GM12878 (cell line): ENCODE measurements around the gene TDP2. TPM values are rescaled to one million over a fixed set of nuclear protein-coding genes. Genes with fewer than 3 reads are reported as not detected.

Experiments used
- ATAC-seq: fragments of 200-7000 bp; cut with Tn5 transposase; 3 replicates; pipeline ENCODE4 v1.9.1; 2020; ENCODE audit warnings: mild to moderate bottlenecking, moderate library complexity
- BruUV-seq: library from RNA; stranded (reverse); fragments of 400-500 nt; replicated peaks from 2 replicates; lab custom pipeline; 2021; lab: Mats Ljungman, UMichigan
- CTCF ChIA-PET: fragments of 300-600 bp; sonication (Branson Sonifier 250); formaldehyde crosslinking; extraction: SDS; loops from one replicate; lab custom pipeline; 2021; ENCODE audit warnings: inconsistent platforms; lab: Yijun Ruan, JAX
- POLR2A ChIA-PET: fragments of 350-600 bp; formaldehyde crosslinking; extraction: SDS; loops from one replicate; lab custom pipeline; 2021; ENCODE audit warnings: inconsistent platforms; lab: Charles Lee
- RAD21 ChIA-PET: fragments of 300-600 bp; sonication (Branson Sonifier 250); formaldehyde crosslinking; loops from one replicate; lab custom pipeline; 2023; ENCODE audit warnings: antibody characterized with exemption; ENCODE audit not compliant: unreplicated experiment; lab: Charles Lee
- SMC1A ChIA-PET: fragments of 300-600 bp; sonication (Branson Sonifier 250); formaldehyde crosslinking; loops from one replicate; lab custom pipeline; 2023; ENCODE audit not compliant: unreplicated experiment, uncharacterized antibody; lab: Charles Lee
- DNase-seq: peaks from one replicate; pipeline ENCODE4 v3.0.0-alpha.2; 2011; ENCODE audit warnings: low read depth, low spot score
- FAIRE-seq: peaks from 3 replicates; lab custom pipeline; 2011; peaks lifted over from hg19 to GRCh38; lab: Jason Lieb, UNC
- H2AFZ ChIP-seq: 2 replicates; pipeline ENCODE4 v1.6.0; 2011; ENCODE audit warnings: low read depth, low read length, control low read depth; ENCODE audit not compliant: control insufficient read depth
- H3K27ac ChIP-seq: 2 replicates; pipeline ENCODE4 v1.5.1; 2011; ENCODE audit warnings: control low read depth; ENCODE audit not compliant: control insufficient read depth, insufficient read depth
- H3K27me3 ChIP-seq, 2 experiments: replicated peaks in 1 of 2; 2 replicates each; pipeline versions ENCODE4 v1.6.0 to v1.6.1; 2011; ENCODE audit warnings: low read length in 1 of 2; ENCODE audit not compliant: control insufficient read depth in 2 of 2, insufficient read depth in 2 of 2
- H3K36me3 ChIP-seq, 2 experiments: 2 replicates each; pipeline ENCODE4 v1.5.1; 2011; ENCODE audit warnings: low read length in 1 of 2; ENCODE audit not compliant: control insufficient read depth in 2 of 2, insufficient read depth in 2 of 2
- H3K4me1 ChIP-seq: 2 replicates; pipeline ENCODE4 v1.6.1; 2011; ENCODE audit warnings: mild to moderate bottlenecking, low read length, moderate library complexity, mixed read lengths; ENCODE audit not compliant: control insufficient read depth, insufficient read depth
- H3K4me2 ChIP-seq: 2 replicates; pipeline ENCODE4 v1.6.0; 2011; ENCODE audit warnings: control low read depth; ENCODE audit not compliant: control insufficient read depth, insufficient read depth
- H3K4me3 ChIP-seq: fragments of 200-600 bp; sonication (generic); 2 replicates; pipeline ENCODE4 v1.5.1; 2016
- H3K79me2 ChIP-seq: 2 replicates; pipeline ENCODE4 v1.6.0; 2011; ENCODE audit warnings: low read length; ENCODE audit not compliant: control insufficient read depth, insufficient read depth
- H3K9ac ChIP-seq: 2 replicates; pipeline ENCODE4 v1.8.0; 2011; ENCODE audit warnings: low read length, control low read depth, mixed read lengths; ENCODE audit not compliant: control insufficient read depth, insufficient read depth
- H3K9me3 ChIP-seq: replicated peaks from 3 replicates; pipeline ENCODE4 v1.5.1; 2011; ENCODE audit warnings: mild to moderate bottlenecking, low read length; ENCODE audit not compliant: control insufficient read depth, insufficient read depth
- H4K20me1 ChIP-seq: 2 replicates; pipeline ENCODE4 v1.6.0; 2011; ENCODE audit not compliant: control insufficient read depth, insufficient read depth
- ATF7 ChIP-seq: fragments of 450-650 bp; IDR thresholded peaks from 2 replicates; pipeline ENCODE4 v1.6.1; 2016; ENCODE audit warnings: low read depth, mild to moderate bottlenecking
- E2F4 ChIP-seq: IDR thresholded peaks from 2 replicates; pipeline ENCODE4 v1.6.1; 2012; ENCODE audit warnings: low read depth, low read length, improper control_type of control experiment
- ETV6 ChIP-seq, 2 experiments: fragments of 450-650 bp in 1 of 2; IDR thresholded peaks in 1 of 2; conservative IDR thresholded peaks in 1 of 2; 2 replicates each; pipeline ENCODE4 v1.6.1; 2014; ENCODE audit warnings: antibody characterized with exemption in 1 of 2, borderline replicate concordance in 1 of 2, low read depth in 1 of 2, mild to moderate bottlenecking in 1 of 2, moderate library complexity in 1 of 2
- POLR2A ChIP-seq: IDR thresholded peaks from 2 replicates; pipeline ENCODE4 v1.6.1; 2011; ENCODE audit warnings: low read depth, mild to moderate bottlenecking, low read length
- RELA ChIP-seq: fragments of 450-650 bp; IDR thresholded peaks from 2 replicates; pipeline ENCODE4 v1.8.0; 2014; ENCODE audit warnings: borderline replicate concordance; ENCODE audit not compliant: partially characterized antibody
- WGBS: methylation state at CpG from one replicate; pipeline ENCODE4 v1.1.6; 2016; ENCODE audit warnings: low lambda C conversion rate; ENCODE audit not compliant: insufficient replicate concordance, insufficient coverage; ENCODE audit errors: missing lambda C conversion rate; 5-methylcytosine and 5-hydroxymethylcytosine counted together
- in situ Hi-C: fragments of 300-500 bp; cut with MboI; formaldehyde crosslinking; loops from 9 replicates; pipeline ENCODE4 v1.14.3; 2018; ENCODE audit warnings: mixed read lengths
- intact Hi-C: fragments of 100-400 bp; cut with micrococcal nuclease; formaldehyde crosslinking; loops from one replicate; pipeline ENCODE4 v1.14.2; 2022; ENCODE audit not compliant: unreplicated experiment
- polyA plus RNA-seq, 11 experiments: library from polyadenylated mRNA; depleted of rRNA in 4 of 11; unstranded in 6 of 11; stranded (reverse) in 5 of 11; fragments of >200 nt; fragmentation: Nextera tagmentation in 4 of 11; fragmentation: Illumina TruSeq in 1 of 11; extraction: Ambion mirVana in 4 of 11; extraction: Trizol in 1 of 11; gene quantifications; 1 replicate in 1 of 11; 2 replicates in 10 of 11; pipeline versions ENCODE4 v1.2.1 to v1.2.3, GENCODE V29; 2011 to 2016; ENCODE audit warnings: inconsistent platforms in 2 of 11, missing spikeins in 2 of 11, low read depth in 1 of 11
- total RNA-seq, 4 experiments: library from RNA; depleted of rRNA in 3 of 4; stranded (reverse); fragments of >200 nt in 3 of 4; fragmentation: Illumina TruSeq in 1 of 4; extraction: Trizol in 1 of 4; gene quantifications; 2 replicates each; pipeline versions ENCODE4 v1.2.1 to v1.2.3, GENCODE V29; 2013 to 2021

Gene TDP2
- total and polyA plus RNA-seq, 10 of the 15 experiments (the other 5 are each of a cell fraction or from before 2014, with no cell fraction given), result 24.4 to 53.3 (median 38.8) TPM

GRCh38 chr6:24659561-24659960 is 7.1 kb downstream of the TDP2 start:
- in situ Hi-C loops, result no loop called here
- DNase-seq (no peak), FAIRE-seq (no peak), ATAC-seq (no peak)
- ChIA-PET CTCF (no interaction called here), POLR2A (no interaction called here), RAD21 (no interaction called here), SMC1A (no interaction called here)
- TF ChIP-seq RELA (no peak), POLR2A (no peak), ETV6 (conservative IDR thresholded peaks at IDR 0.05 in 1 of 2, IDR thresholded peaks at IDR 0.05 in 1 of 2; ENCODE audit: borderline replicate concordance in 1 of 2, low read depth in 1 of 2) (no peak)
- Histone ChIP-seq H3K4me3 (no peak overlapping the region), H3K79me2 (peaks cover 7% of the 10 kb centered on the region), H3K36me3 (peaks cover 0 to 13% of the 10 kb centered on the region in 2 experiments; a peak in 2 of 4 replicates), H3K4me1 (no peaks in the 10 kb centered on the region), H3K27ac (no peak overlapping the region), H2AFZ (no peak overlapping the region), H3K27me3 (no peaks in the 10 kb centered on the region), H3K4me2 (no peak overlapping the region), H3K9ac (no peak overlapping the region), H3K9me3 (no peaks in the 10 kb centered on the region), H4K20me1 (no peaks in the 10 kb centered on the region)
- no TSS peak for BruUV-seq
- intact Hi-C loops, result no loop called here
- WGBS, result 54% methylated on average over 1 of the region's 1 CpG

- no peak for ATAC-seq
- 99% methylated on average over 9 of the region's 9 CpGs for WGBS
- H4K20me1 ChIP-seq, result no peaks in the 10 kb centered on the region
- no TSS peak for BruUV-seq
- no peak for DNase-seq
- ChIA-PET RAD21 (no interaction called here), POLR2A (no interaction called here), SMC1A (interaction anchor here (0.6 kb wide), 1 partner anchor 10 kb away, joined by 5 read pairs; no protein-coding TSS in a partner anchor), CTCF (interaction anchor here (1.3 kb wide), 1 partner anchor 133 kb away, joined by 4 read pairs; no protein-coding TSS in a partner anchor)
- H3K9ac ChIP-seq, result no peak overlapping the region
- intact Hi-C loops, result no loop called here
- H3K36me3 ChIP-seq, result peaks cover 0 to 8% of the 10 kb centered on the region in 2 experiments; a peak in 2 of 4 replicates
- H3K27ac ChIP-seq, result no peak overlapping the region
- H3K27me3 ChIP-seq, result no peaks in the 10 kb centered on the region
- in situ Hi-C loops, result no loop called here
- H3K79me2 ChIP-seq, result peaks cover 1% of the 10 kb centered on the region
- H2AFZ ChIP-seq, result no peak overlapping the region
- no peak overlapping the region for H3K4me2 ChIP-seq
- TF ChIP-seq E2F4, result no peak
- TF ChIP-seq ATF7, result no peak
- no peaks in the 10 kb centered on the region for H3K4me1 ChIP-seq
- no peaks in the 10 kb centered on the region for H3K9me3 ChIP-seq
- no peak for FAIRE-seq
- H3K4me3 ChIP-seq, result no peak overlapping the region
Observed at GRCh38 chr6:24658573-24659560, 7.8 kb downstream of the TDP2 start.
